ENCODE data around the gene BCAS3.
"Not testable (repeated sequence)": the region's sequence is repeated elsewhere in the genome, so short reads cannot be mapped to it uniquely, and the experiment has no call there.

Gene BCAS3

GRCh38 chr17:60674637-60675036 is 3.0 kb upstream of the BCAS3 start:
- DNase-seq (ENCODE audit: low read depth in 2 of 2): not testable (repeated sequence)

GRCh38 chr17:60675997-60676396 is 1.7 kb upstream of the BCAS3 start:
- no peak for DNase-seq (ENCODE audit: low read depth in 2 of 2)

- DNase-seq (ENCODE audit: low read depth in 2 of 2): no peak
These were observed 818 bp upstream of the BCAS3 start for GRCh38 chr17:60676758-60677307.

GRCh38 chr17:60678118-60678444 is 430 bp downstream of the BCAS3 start:
- DNase-seq (ENCODE audit: low read depth in 2 of 2): no peak

- no peak for DNase-seq (ENCODE audit: low read depth in 2 of 2)
These were observed 1.6 kb downstream of the BCAS3 start for GRCh38 chr17:60679287-60679686.

GRCh38 chr17:60680754-60681153 is 3.1 kb downstream of the BCAS3 start:
- no peak for DNase-seq (ENCODE audit: low read depth in 2 of 2)

- DNase-seq (ENCODE audit: low read depth in 2 of 2): no peak
These were observed 7.8 kb downstream of the BCAS3 start for GRCh38 chr17:60685437-60685836.

- DNase-seq (ENCODE audit: low read depth in 2 of 2): no peak
These were observed 18.3 kb downstream of the BCAS3 start for GRCh38 chr17:60695960-60696359.

- DNase-seq (ENCODE audit: low read depth in 2 of 2): no peak
These were observed 21.4 kb downstream of the BCAS3 start for GRCh38 chr17:60699090-60699489.

GRCh38 chr17:60704170-60704569 is 26.5 kb downstream of the BCAS3 start:
- DNase-seq (ENCODE audit: low read depth in 2 of 2): no peak

GRCh38 chr17:60712675-60713074 is 35.0 kb downstream of the BCAS3 start:
- no peak for DNase-seq (ENCODE audit: low read depth in 2 of 2)

GRCh38 chr17:60713608-60714007 is 36.0 kb downstream of the BCAS3 start:
- DNase-seq (ENCODE audit: low read depth in 2 of 2): no peak

GRCh38 chr17:60716766-60717165 is 39.1 kb downstream of the BCAS3 start:
- no peak for DNase-seq (ENCODE audit: low read depth in 2 of 2)

GRCh38 chr17:60717814-60718213 is 40.2 kb downstream of the BCAS3 start:
- DNase-seq (ENCODE audit: low read depth in 2 of 2): no peak

- no peak for DNase-seq (ENCODE audit: low read depth in 2 of 2)
These were observed 43.3 kb downstream of the BCAS3 start for GRCh38 chr17:60720763-60721531.

GRCh38 chr17:60724647-60725046 is 47.0 kb downstream of the BCAS3 start:
- DNase-seq (ENCODE audit: low read depth in 2 of 2): no peak

GRCh38 chr17:60729854-60730253 is 52.2 kb downstream of the BCAS3 start:
- no peak for DNase-seq (ENCODE audit: low read depth in 2 of 2)

GRCh38 chr17:60730273-60730672 is 52.6 kb downstream of the BCAS3 start:
- no peak for DNase-seq (ENCODE audit: low read depth in 2 of 2)

GRCh38 chr17:60738287-60738686 is 60.6 kb downstream of the BCAS3 start:
- no peak for DNase-seq (ENCODE audit: low read depth in 2 of 2)

- DNase-seq (ENCODE audit: low read depth in 2 of 2): no peak
These were observed 62.9 kb downstream of the BCAS3 start for GRCh38 chr17:60740584-60740983.

GRCh38 chr17:60741031-60741430 is 63.4 kb downstream of the BCAS3 start:
- no peak for DNase-seq (ENCODE audit: low read depth in 2 of 2)

- DNase-seq (ENCODE audit: low read depth in 2 of 2): no peak
These were observed 65.6 kb downstream of the BCAS3 start for GRCh38 chr17:60743282-60743681.

- no peak for DNase-seq (ENCODE audit: low read depth in 2 of 2)
These were observed 66.1 kb downstream of the BCAS3 start for GRCh38 chr17:60743799-60744198.
